ENCODE data around the gene RNF148.

DNA sequence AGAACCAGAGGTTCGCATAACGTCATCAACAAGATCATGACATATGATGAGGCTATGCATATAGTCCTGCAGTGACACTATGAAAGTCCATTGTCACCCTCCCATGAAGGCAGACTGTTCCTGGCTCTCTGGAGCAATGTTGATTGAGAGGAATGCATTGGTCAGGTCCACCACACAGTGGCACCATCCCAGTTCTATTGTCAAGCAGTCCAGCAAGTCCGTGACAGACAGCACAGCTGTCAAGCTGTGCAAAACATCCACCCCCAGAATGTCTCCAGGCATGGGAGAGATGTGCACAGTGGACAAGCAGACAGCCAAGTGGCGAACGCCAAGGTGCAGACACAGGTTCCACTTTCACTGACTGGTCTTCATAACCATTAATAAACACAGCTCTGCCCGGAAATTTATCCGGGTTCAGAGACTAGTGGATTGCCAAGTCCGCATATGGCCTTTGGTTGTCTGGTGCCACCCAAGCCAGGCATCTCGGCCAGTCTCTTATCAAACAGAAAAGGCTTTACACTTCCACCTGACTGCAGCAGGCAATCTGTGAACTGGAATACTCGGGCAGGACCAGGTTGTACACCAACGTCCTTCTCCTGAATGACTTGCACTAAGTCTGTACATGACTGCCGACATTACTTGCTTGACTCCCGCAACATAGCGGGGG is 11.0 kb downstream of the RNF148 start:
- TF ChIP-seq, protein P1, sequence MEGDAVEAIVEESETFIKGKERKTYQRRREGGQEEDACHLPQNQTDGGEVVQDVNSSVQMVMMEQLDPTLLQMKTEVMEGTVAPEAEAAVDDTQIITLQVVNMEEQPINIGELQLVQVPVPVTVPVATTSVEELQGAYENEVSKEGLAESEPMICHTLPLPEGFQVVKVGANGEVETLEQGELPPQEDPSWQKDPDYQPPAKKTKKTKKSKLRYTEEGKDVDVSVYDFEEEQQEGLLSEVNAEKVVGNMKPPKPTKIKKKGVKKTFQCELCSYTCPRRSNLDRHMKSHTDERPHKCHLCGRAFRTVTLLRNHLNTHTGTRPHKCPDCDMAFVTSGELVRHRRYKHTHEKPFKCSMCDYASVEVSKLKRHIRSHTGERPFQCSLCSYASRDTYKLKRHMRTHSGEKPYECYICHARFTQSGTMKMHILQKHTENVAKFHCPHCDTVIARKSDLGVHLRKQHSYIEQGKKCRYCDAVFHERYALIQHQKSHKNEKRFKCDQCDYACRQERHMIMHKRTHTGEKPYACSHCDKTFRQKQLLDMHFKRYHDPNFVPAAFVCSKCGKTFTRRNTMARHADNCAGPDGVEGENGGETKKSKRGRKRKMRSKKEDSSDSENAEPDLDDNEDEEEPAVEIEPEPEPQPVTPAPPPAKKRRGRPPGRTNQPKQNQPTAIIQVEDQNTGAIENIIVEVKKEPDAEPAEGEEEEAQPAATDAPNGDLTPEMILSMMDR (IDR thresholded peaks at IDR 0.05): no peak
- no peak for TF ChIP-seq POLR2A (IDR thresholded peaks at IDR 0.05)

Data from esophagus squamous epithelium (tissue), 4 donors.